IMR-90 (cell line): ENCODE measurements around the gene MGAT5B. TPM values are rescaled to one million over a fixed set of nuclear protein-coding genes. Genes with fewer than 3 reads are reported as not detected.

Experiments used
- ATAC-seq: fragments of 200-7000 bp; cut with Tn5 transposase; 2 replicates; pipeline ENCODE4 v1.9.1; 2020; ENCODE audit warnings: low read depth, mild to moderate bottlenecking, moderate library complexity
- BruUV-seq: library from RNA; stranded (reverse); fragments of 400-500 nt; replicated peaks from 2 replicates; lab custom pipeline; 2021; lab: Mats Ljungman, UMichigan
- CTCF ChIA-PET: fragments of 300-600 bp; formaldehyde crosslinking; extraction: SDS; loops from one replicate; lab custom pipeline; 2021; ENCODE audit warnings: antibody characterized with exemption; lab: Yijun Ruan, JAX
- POLR2A ChIA-PET: fragments of 300-600 bp; sonication (Branson Sonifier 250); formaldehyde crosslinking; loops from one replicate; lab custom pipeline; 2022; ENCODE audit warnings: antibody characterized with exemption; ENCODE audit not compliant: unreplicated experiment; lab: Charles Lee
- DNase-seq: peaks from one replicate; pipeline ENCODE4 v3.0.0; 2013
- H2AFZ ChIP-seq: replicated peaks from 2 replicates; pipeline ENCODE3; 2013; ENCODE audit warnings: low read length, mild to moderate bottlenecking; ENCODE audit not compliant: poor library complexity
- H2AK5ac ChIP-seq: 2 replicates; pipeline ENCODE4 v1.6.1; 2013; ENCODE audit warnings: low read depth, low read length, inconsistent platforms
- H2AK9ac ChIP-seq: replicated peaks from 2 replicates; pipeline ENCODE3; 2013; ENCODE audit warnings: mild to moderate bottlenecking, low read depth, low read length, moderate library complexity; ENCODE audit not compliant: poor library complexity
- H2BK120ac ChIP-seq: 2 replicates; pipeline ENCODE4 v1.6.1; 2013; ENCODE audit warnings: low read depth, low read length, inconsistent platforms
- H2BK15ac ChIP-seq: 3 replicates; pipeline ENCODE4 v1.6.1; 2013; ENCODE audit warnings: low read depth, low read length, inconsistent platforms
- H2BK20ac ChIP-seq: 2 replicates; pipeline ENCODE4 v1.6.1; 2013; ENCODE audit warnings: low read depth, mild to moderate bottlenecking, inconsistent platforms, low read length, moderate library complexity
- H2BK5ac ChIP-seq: 2 replicates; pipeline ENCODE4 v1.6.1; 2013; ENCODE audit warnings: mild to moderate bottlenecking, low read depth, low read length, inconsistent platforms; ENCODE audit not compliant: poor library complexity, severe bottlenecking
- H3K14ac ChIP-seq: replicated peaks from 2 replicates; pipeline ENCODE4 v1.6.1; 2013; ENCODE audit warnings: low read depth, low read length, inconsistent platforms
- H3K18ac ChIP-seq: 2 replicates; pipeline ENCODE4 v1.6.1; 2013; ENCODE audit warnings: low read depth, low read length, control low read depth
- H3K23ac ChIP-seq: 2 replicates; pipeline ENCODE4 v1.6.1; 2013; ENCODE audit warnings: low read depth, low read length, inconsistent platforms
- H3K27ac ChIP-seq: 2 replicates; pipeline ENCODE4 v1.5.1; 2013; ENCODE audit warnings: mild to moderate bottlenecking, control low read depth, low read length; ENCODE audit not compliant: insufficient read depth
- H3K27me3 ChIP-seq: 2 replicates; pipeline ENCODE4 v1.6.1; 2013; ENCODE audit warnings: low read length; ENCODE audit not compliant: control insufficient read depth, insufficient read depth
- H3K36me3 ChIP-seq: 2 replicates; pipeline ENCODE4 v1.6.1; 2013; ENCODE audit warnings: low read length, mixed read lengths; ENCODE audit not compliant: control insufficient read depth, insufficient read depth
- H3K4ac ChIP-seq: 2 replicates; pipeline ENCODE4 v1.6.1; 2013; ENCODE audit warnings: low read depth, low read length, inconsistent platforms
- H3K4me1 ChIP-seq: 2 replicates; pipeline ENCODE4 v1.6.1; 2013; ENCODE audit warnings: low read length, mixed read lengths; ENCODE audit not compliant: control insufficient read depth, insufficient read depth
- H3K4me2 ChIP-seq: 2 replicates; pipeline ENCODE4 v1.6.1; 2013; ENCODE audit warnings: low read depth, mild to moderate bottlenecking, control low read depth, low read length, moderate library complexity
- H3K4me3 ChIP-seq: 2 replicates; pipeline ENCODE4 v1.5.1; 2013; ENCODE audit warnings: low read depth, mild to moderate bottlenecking, control low read depth, low read length, moderate library complexity; ENCODE audit not compliant: insufficient read depth
- H3K56ac ChIP-seq: 2 replicates; pipeline ENCODE4 v1.6.1; 2013; ENCODE audit warnings: low read length, inconsistent platforms; ENCODE audit not compliant: insufficient read depth; ENCODE audit errors: extremely low read depth
- H3K79me1 ChIP-seq, 2 experiments: 2 replicates each; pipeline ENCODE4 v1.6.1; 2013; ENCODE audit warnings: low read length in 2 of 2, inconsistent platforms in 1 of 2, low read depth in 1 of 2
- H3K9ac ChIP-seq: 2 replicates; pipeline ENCODE4 v1.6.1; 2013; ENCODE audit warnings: low read depth, low read length, control low read depth
- H3K9me1 ChIP-seq: 2 replicates; pipeline ENCODE4 v1.6.1; 2013; ENCODE audit warnings: low read length, inconsistent platforms; ENCODE audit not compliant: insufficient read depth
- H3K9me3 ChIP-seq: 2 replicates; pipeline ENCODE4 v1.6.1; 2013; ENCODE audit warnings: low read length; ENCODE audit not compliant: control insufficient read depth, insufficient read depth
- H4K20me1 ChIP-seq: 2 replicates; pipeline ENCODE4 v1.6.1; 2013; ENCODE audit warnings: low read length, inconsistent platforms; ENCODE audit not compliant: insufficient read depth
- H4K5ac ChIP-seq: 2 replicates; pipeline ENCODE4 v1.6.1; 2013; ENCODE audit warnings: mild to moderate bottlenecking, low read depth, low read length, control low read depth
- H4K8ac ChIP-seq, 2 experiments: 2 replicates each; pipeline ENCODE4 v1.6.1; 2013; ENCODE audit warnings: low read depth in 2 of 2, low read length in 2 of 2, control low read depth in 1 of 2, inconsistent platforms in 1 of 2
- H4K91ac ChIP-seq: 2 replicates; pipeline ENCODE4 v1.6.1; 2013; ENCODE audit warnings: low read depth, low read length, inconsistent platforms; ENCODE audit not compliant: insufficient read depth
- BHLHE40 ChIP-seq: fragments of 150-350 bp; IDR thresholded peaks from 2 replicates; pipeline ENCODE4 v1.6.1; 2016; ENCODE audit warnings: mild to moderate bottlenecking, low read depth, low read length
- CEBPB ChIP-seq: IDR thresholded peaks from 2 replicates; pipeline ENCODE4 v1.6.1; 2012; ENCODE audit warnings: low read depth, low read length, improper control_type of control experiment
- CHD1 ChIP-seq: IDR thresholded peaks from 2 replicates; pipeline ENCODE4 v1.6.1; 2012; ENCODE audit warnings: low read depth, low read length, improper control_type of control experiment
- CTCF ChIP-seq: conservative IDR thresholded peaks from 2 replicates; pipeline ENCODE4 v1.5.1; 2012; ENCODE audit warnings: mild to moderate bottlenecking, low read depth, low read length, improper control_type of control experiment
- ELK1 ChIP-seq: fragments of 150-350 bp; IDR thresholded peaks from 2 replicates; pipeline ENCODE4 v1.6.1; 2016; ENCODE audit warnings: low read depth, mild to moderate bottlenecking, low read length, moderate library complexity, borderline replicate concordance
- FOS ChIP-seq: fragments of 150-350 bp; IDR thresholded peaks from 2 replicates; pipeline ENCODE4 v1.6.1; 2016; ENCODE audit warnings: low read depth, low read length
- MAZ ChIP-seq: IDR thresholded peaks from 2 replicates; pipeline ENCODE4 v1.6.1; 2012; ENCODE audit warnings: low read depth, mild to moderate bottlenecking, low read length, improper control_type of control experiment, moderate library complexity, borderline replicate concordance
- MXI1 ChIP-seq: IDR thresholded peaks from 2 replicates; pipeline ENCODE4 v1.6.1; 2012; ENCODE audit warnings: low read depth, mild to moderate bottlenecking, low read length, moderate library complexity, borderline replicate concordance
- NFE2L2 ChIP-seq: fragments of 150-350 bp; IDR thresholded peaks from 2 replicates; pipeline ENCODE4 v1.6.1; 2016; ENCODE audit warnings: low read depth, mild to moderate bottlenecking, low read length
- RAD21 ChIP-seq: IDR thresholded peaks from 2 replicates; pipeline ENCODE4 v1.6.1; 2012; ENCODE audit warnings: low read length, improper control_type of control experiment
- RCOR1 ChIP-seq: IDR thresholded peaks from 2 replicates; pipeline ENCODE4 v1.6.1; 2012; ENCODE audit warnings: mild to moderate bottlenecking, low read length, improper control_type of control experiment; ENCODE audit not compliant: insufficient replicate concordance
- RFX5 ChIP-seq: IDR thresholded peaks from 2 replicates; pipeline ENCODE4 v1.8.0; 2012; ENCODE audit warnings: low read depth, mild to moderate bottlenecking, low read length, moderate library complexity
- SMC3 ChIP-seq: fragments of 150-350 bp; IDR thresholded peaks from 2 replicates; pipeline ENCODE4 v1.6.1; 2016; ENCODE audit warnings: low read depth, mild to moderate bottlenecking, antibody characterized with exemption, low read length, moderate library complexity
- USF2 ChIP-seq: fragments of 150-350 bp; IDR thresholded peaks from 2 replicates; pipeline ENCODE4 v1.6.1; 2017; ENCODE audit warnings: mild to moderate bottlenecking, antibody characterized with exemption, low read length, low read depth
- WGBS, 2 experiments: methylation state at CpG; one replicate each; pipeline versions ENCODE4 v1.1.5 to v1.1.7; 2013; ENCODE audit warnings: missing lambda C conversion rate in 2 of 2; ENCODE audit not compliant: insufficient read length in 1 of 2; ENCODE audit errors: extremely low coverage in 2 of 2; 5-methylcytosine and 5-hydroxymethylcytosine counted together
- dilution Hi-C: fragments of 300-500 bp; cut with HindIII; formaldehyde crosslinking; loops from one replicate; pipeline ENCODE4 v1.14.3; 2018; ENCODE audit warnings: low sequenced_read_pairs; ENCODE audit not compliant: unreplicated experiment
- in situ Hi-C: fragments of 300-500 bp; cut with MboI; formaldehyde crosslinking; loops from 3 replicates; pipeline ENCODE4 v1.14.3; 2019; ENCODE audit warnings: low sequenced_read_pairs, inconsistent platforms, mixed read lengths
- intact Hi-C: fragments of 100-400 bp; cut with micrococcal nuclease; formaldehyde crosslinking; loops from 2 replicates; pipeline ENCODE4 v1.10.0; 2022
- polyA plus RNA-seq, 3 experiments: library from polyadenylated mRNA; depleted of rRNA; stranded (reverse); fragments of >200 nt; gene quantifications; 2 replicates each; pipeline ENCODE4 v1.2.3, GENCODE V29; 2012; ENCODE audit warnings: low replicate concordance in 1 of 3
- total RNA-seq: library from RNA; depleted of rRNA; stranded (reverse); fragments of >200 nt; gene quantifications from 2 replicates; pipeline ENCODE4 v1.2.3, GENCODE V29; 2012

Gene MGAT5B
- total and polyA plus RNA-seq, 2 of the 4 experiments (the other 2 are of a cell fraction): 0.54 to 2.0 TPM

- Histone ChIP-seq H2AK9ac (peak overlapping the region; percentile 79), H3K56ac (no peak overlapping the region), H4K5ac (no peak overlapping the region), H2BK5ac (peak overlapping the region; percentile 66), H2AFZ (peak overlapping the region; percentile 93), H3K9ac (no peak overlapping the region), H3K9me1 (peaks cover 18% of the 10 kb centered on the region), H4K20me1 (peaks cover 9% of the 10 kb centered on the region), H2AK5ac (no peak overlapping the region), H3K14ac (peak overlapping the region; percentile 55; the same call in 1 of the 2 replicates), H3K79me1 (peaks cover 0 to 7% of the 10 kb centered on the region in 2 experiments; a peak in 1 of 4 replicates), H2BK15ac (peak overlapping the region; percentile 53; the same call in 1 of the 3 replicates), H3K27me3 (peaks cover 16% of the 10 kb centered on the region), H3K9me3 (no peaks in the 10 kb centered on the region), H3K4ac (peak overlapping the region; percentile 7), H3K23ac (peak overlapping the region; percentile 57; the same call in 1 of the 2 replicates), H2BK120ac (peak overlapping the region; percentile 73), H3K36me3 (no peaks in the 10 kb centered on the region), H4K8ac (peak overlapping the region; percentile 39 to 72; a peak in 3 of 4 replicates), H2BK20ac (0 out of 2 replicates have a peak overlapping the region, but pooled peaks have one; percentile 19), H3K18ac (no peak overlapping the region), H3K4me1 (peaks cover 20% of the 10 kb centered on the region), H3K4me2 (peak overlapping the region; percentile 64), H3K27ac (no peak overlapping the region; the same call in 1 of the 2 replicates), H3K4me3 (no peak overlapping the region), H4K91ac (peak overlapping the region; percentile 40)
- intact Hi-C loops (loop anchor here (1.0 to 5.0 kb wide), 2 partner anchors 189 to 380 kb away; no protein-coding TSS in a partner anchor), dilution Hi-C loops (no loop called here), in situ Hi-C loops (loop anchor here (5.0 to 25.0 kb wide), 2 partner anchors 195 to 370 kb away; no protein-coding TSS in a partner anchor)
- 20% methylated on average over 8 of the region's 20 CpGs; no CpG with 5 or more reads in 1 of the 2 experiments for WGBS, 2 experiments
- no TSS peak for BruUV-seq
- CTCF ChIA-PET: interaction anchor here (0.6 to 2.3 kb wide), 14 partner anchors 12 to 219 kb away, joined by 3 to 32 read pairs (median 4); no protein-coding TSS in a partner anchor
- POLR2A ChIA-PET: no interaction called here
- ATAC-seq (peak; percentile 18), DNase-seq (peak; percentile 60)
- TF ChIP-seq SMC3: no peak
- no peak for TF ChIP-seq USF2
- TF ChIP-seq CTCF: no peak
- TF ChIP-seq NFE2L2: no peak
- no peak for TF ChIP-seq RAD21
- TF ChIP-seq FOS: no peak
- TF ChIP-seq CHD1: no peak
- no peak for TF ChIP-seq BHLHE40
- no peak for TF ChIP-seq RCOR1
- TF ChIP-seq CEBPB: no peak
- no peak for TF ChIP-seq MAZ
- TF ChIP-seq RFX5: no peak
- no peak for TF ChIP-seq MXI1
- no peak for TF ChIP-seq ELK1
Measured at GRCh38 chr17:76867578-76868175, 527 bp upstream of the MGAT5B start.
